Lower leg skin (tissue), 4 donors: ENCODE measurements around the gene RBM27. TPM values are rescaled to one million over a fixed set of nuclear protein-coding genes. Genes with fewer than 3 reads are reported as not detected.
"Not testable (repeated sequence)": the region's sequence is repeated elsewhere in the genome, so short reads cannot be mapped to it uniquely, and the experiment has no call there.

Experiments
- DNase-seq, 2 donors: peaks; one replicate each; pipeline ENCODE4 v3.0.0-alpha.2; 2019; ENCODE audit warnings: low spot score in 2 of 2
- H3K4me3 ChIP-seq: fragments of 200-600 bp; sonication (generic); 2 replicates; pipeline ENCODE4 v1.5.1; 2017; ENCODE audit warnings: mild to moderate bottlenecking, low read depth; ENCODE audit not compliant: poor library complexity, severe bottlenecking
- CTCF ChIP-seq, 3 donors: fragments of 450-650 bp; IDR thresholded peaks; one replicate each; pipeline ENCODE4 v1.5.1; 2016; ENCODE audit warnings: antibody characterized with exemption in 3 of 3, mild to moderate bottlenecking in 3 of 3, moderate library complexity in 2 of 3
- POLR2A ChIP-seq, 2 donors: fragments of 450-650 bp; IDR thresholded peaks; one replicate each; pipeline ENCODE4 v1.6.1; 2016 to 2017; ENCODE audit warnings: antibody characterized with exemption in 2 of 2, mild to moderate bottlenecking in 1 of 2, moderate library complexity in 1 of 2
- WGBS, 2 donors: methylation state at CpG; one replicate each; pipeline ENCODE4 v1.1.5; 2018; 5-methylcytosine and 5-hydroxymethylcytosine counted together
- intact Hi-C: fragments of 100-400 bp; cut with DNase I; formaldehyde crosslinking; loops from one replicate; pipeline ENCODE4 v1.15.0; 2023; ENCODE audit warnings: low total_unique reads
- total RNA-seq, 4 donors: library from RNA; depleted of rRNA; stranded (reverse); fragments of >200 nt; gene quantifications; one replicate each; pipeline ENCODE4 v1.1.0, GENCODE V29; 2016

The RBM27 gene
- total RNA-seq, 4 donors from 2014 or later, result 16.1 to 20.7 (median 18.1) TPM

GRCh38 chr5:146169076-146169475 lies 34.3 kb upstream of the RBM27 start:
- intact Hi-C loops, result no loop called here
- no peak for TF ChIP-seq CTCF (IDR thresholded peaks at IDR 0.05)

GRCh38 chr5:146173049-146173448 lies 30.4 kb upstream of the RBM27 start:
- intact Hi-C loops, DNase-seq, H3K4me3 ChIP-seq: not testable (repeated sequence)
- WGBS, 2 donors, result 93 to 96% methylated on average over 8 of the region's 8 CpGs

More at GRCh38 chr5:146169076-146169475, 34.3 kb upstream of the RBM27 start:
- DNase-seq, result no peak
- no peak overlapping the region for H3K4me3 ChIP-seq

- 93% methylated on average over 3 of the region's 3 CpGs for WGBS, 2 donors
- H3K4me3 ChIP-seq, result no peak overlapping the region
- intact Hi-C loops, result no loop called here
- DNase-seq, result no peak
- TF ChIP-seq POLR2A (IDR thresholded peaks at IDR 0.05) (no peak), CTCF (IDR thresholded peaks at IDR 0.05) (no peak)
These were observed 29.8 kb upstream of the RBM27 start for GRCh38 chr5:146173597-146173996.

GRCh38 chr5:146176805-146177204 lies 26.6 kb upstream of the RBM27 start:
- no peak overlapping the region for H3K4me3 ChIP-seq
- TF ChIP-seq CTCF (IDR thresholded peaks at IDR 0.05) (no peak), POLR2A (IDR thresholded peaks at IDR 0.05) (no peak)
- no peak for DNase-seq
- intact Hi-C loops, result no loop called here
- 91 to 93% methylated on average over 5 of the region's 5 CpGs for WGBS, 2 donors

GRCh38 chr5:146179696-146180095 lies 23.7 kb upstream of the RBM27 start:
- intact Hi-C loops, result no loop called here
- TF ChIP-seq CTCF (IDR thresholded peaks at IDR 0.05) (no peak), POLR2A (IDR thresholded peaks at IDR 0.05) (no peak)
- no peak overlapping the region for H3K4me3 ChIP-seq
- no peak for DNase-seq
- 91% methylated on average over 1 of the region's 1 CpG for WGBS, 2 donors

- DNase-seq, H3K4me3 ChIP-seq, intact Hi-C loops: not testable (repeated sequence)
- WGBS, 2 donors, result 93 to 95% methylated on average over 21 of the region's 21 CpGs
These were observed 20.0 kb upstream of the RBM27 start for GRCh38 chr5:146183403-146183802.

GRCh38 chr5:146185161-146185560 lies 18.2 kb upstream of the RBM27 start:
- no peak overlapping the region for H3K4me3 ChIP-seq
- no peak for DNase-seq
- TF ChIP-seq POLR2A (IDR thresholded peaks at IDR 0.05), result no peak
- intact Hi-C loops, result no loop called here
- WGBS, 2 donors, result 71 to 75% methylated on average over 2 of the region's 2 CpGs
